K562 (cell line): ENCODE data around the gene ZNF831. TPM values are rescaled to one million over a fixed set of nuclear protein-coding genes. Genes with fewer than 3 reads are reported as not detected.

Experiments
- ATAC-seq: fragments of 200-7000 bp; cut with Tn5 transposase; 3 replicates; pipeline ENCODE4 v1.9.1; 2020; ENCODE audit warnings: moderate library complexity
- BruUV-seq: library from RNA; stranded (reverse); fragments of 400-500 nt; replicated peaks from 2 replicates; lab custom pipeline; 2021; lab: Mats Ljungman, UMichigan
- CTCF ChIA-PET: fragments of 300-600 bp; formaldehyde crosslinking; extraction: SDS; loops from one replicate; lab custom pipeline; 2021; ENCODE audit warnings: low intra/inter-chr PET ratio; lab: Yijun Ruan, JAX
- POLR2A ChIA-PET: fragments of 300-600, 350-650 bp; sonication (Branson Sonifier 250); formaldehyde crosslinking; extraction: SDS; loops from one replicate; lab custom pipeline; 2021; ENCODE audit warnings: antibody characterized with exemption, inconsistent platforms; lab: Yijun Ruan, JAX
- DNase-seq, 4 experiments: peaks; one replicate each; pipeline versions ENCODE4 v3.0.0 to v3.0.0-alpha.2; 2011 to 2018; ENCODE audit warnings: low spot score in 3 of 4, mixed read lengths in 3 of 4; ENCODE audit errors: extremely low read depth in 1 of 4
- FAIRE-seq: peaks from 2 replicates; lab custom pipeline; 2011; peaks lifted over from hg19 to GRCh38; lab: Jason Lieb, UNC
- H2AFZ ChIP-seq: 2 replicates; pipeline ENCODE4 v1.6.0; 2011; ENCODE audit warnings: low read depth, low read length, control low read depth, inconsistent platforms
- H3K27ac ChIP-seq: fragments of 200-600 bp; 3 replicates; pipeline ENCODE4 v1.8.0; 2011; ENCODE audit warnings: low read depth, mild to moderate bottlenecking, control low read depth, inconsistent platforms, low read length, moderate library complexity, mixed read lengths; ENCODE audit errors: extremely low read depth
- H3K27me3 ChIP-seq, 2 experiments: fragments of 300-600 bp in 1 of 2; 2 replicates in 1 of 2; 3 replicates in 1 of 2; pipeline versions ENCODE4 v1.6.0 to v1.8.0; 2011; ENCODE audit warnings: inconsistent platforms in 2 of 2, low read length in 2 of 2, mild to moderate bottlenecking in 1 of 2, mixed read lengths in 1 of 2, moderate library complexity in 1 of 2; ENCODE audit not compliant: control insufficient read depth in 2 of 2, insufficient read depth in 2 of 2
- H3K36me3 ChIP-seq: fragments of 300-600 bp; 3 replicates; pipeline ENCODE4 v1.8.0; 2011; ENCODE audit warnings: mild to moderate bottlenecking, low read length, inconsistent platforms; ENCODE audit not compliant: control insufficient read depth, insufficient read depth
- H3K4me1 ChIP-seq, 2 experiments: fragments of 200-600 bp in 1 of 2; replicated peaks in 1 of 2; 2 replicates in 1 of 2; 3 replicates in 1 of 2; pipeline versions ENCODE4 v1.5.1 to v1.8.0; 2011; ENCODE audit warnings: inconsistent platforms in 2 of 2, low read length in 2 of 2, mild to moderate bottlenecking in 1 of 2, mixed read lengths in 1 of 2, moderate library complexity in 1 of 2; ENCODE audit not compliant: control insufficient read depth in 2 of 2, insufficient read depth in 2 of 2
- H3K4me2 ChIP-seq: 2 replicates; pipeline ENCODE4 v1.6.1; 2011; ENCODE audit warnings: low read length, control low read depth, inconsistent platforms, mixed read lengths; ENCODE audit not compliant: insufficient read depth
- H3K4me3 ChIP-seq: fragments of 200-600 bp; sonication (generic), shearing (Covaris generic); 2 replicates; pipeline ENCODE4 v1.5.1; 2016; ENCODE audit warnings: control low read depth, inconsistent platforms
- H3K79me2 ChIP-seq: fragments of 200-600 bp; 3 replicates; pipeline ENCODE4 v1.8.0; 2011; ENCODE audit warnings: low read length, inconsistent platforms; ENCODE audit not compliant: control insufficient read depth, insufficient read depth
- H3K9ac ChIP-seq, 2 experiments: 2 replicates each; pipeline versions ENCODE4 v1.6.0 to v1.6.1; 2011; ENCODE audit warnings: low read depth in 2 of 2, low read length in 2 of 2, control low read depth in 1 of 2, inconsistent platforms in 1 of 2, mild to moderate bottlenecking in 1 of 2, mixed read lengths in 1 of 2; ENCODE audit not compliant: insufficient read depth in 1 of 2
- H3K9me1 ChIP-seq: one replicate; pipeline ENCODE4 v1.6.0; 2011; ENCODE audit warnings: inconsistent platforms, mild to moderate bottlenecking, low read length, moderate library complexity; ENCODE audit not compliant: control insufficient read depth, insufficient read depth
- H3K9me3 ChIP-seq: replicated peaks from 2 replicates; pipeline ENCODE4 v1.5.1; 2011; ENCODE audit warnings: low read depth, low read length, inconsistent platforms; ENCODE audit not compliant: control insufficient read depth, insufficient read depth
- H4K20me1 ChIP-seq: replicated peaks from 2 replicates; pipeline ENCODE4 v1.6.1; 2011; ENCODE audit warnings: low read length, inconsistent platforms, mixed read lengths; ENCODE audit not compliant: control insufficient read depth, insufficient read depth
- SIN3B ChIP-seq: fragments of 450-650 bp; IDR thresholded peaks from 2 replicates; pipeline ENCODE4 v1.6.1; 2017; ENCODE audit warnings: low read depth, mild to moderate bottlenecking, moderate library complexity
- ZNF184 ChIP-seq: sonication (generic); formaldehyde crosslinking; IDR thresholded peaks from 2 replicates; pipeline ENCODE4 v1.5.0; 2020; ENCODE audit warnings: missing genetic modification reagents
- WGBS: fragments of 100-300 bp; shearing (Covaris generic); methylation state at CpG from one replicate; pipeline ENCODE4 v1.1.6; 2016; ENCODE audit warnings: low coverage, mixed read lengths; ENCODE audit not compliant: insufficient coverage; ENCODE audit errors: missing lambda C conversion rate; 5-methylcytosine and 5-hydroxymethylcytosine counted together
- in situ Hi-C: fragments of 300-500 bp; cut with MboI; formaldehyde crosslinking; loops from 4 replicates; pipeline ENCODE4 v1.15.0; 2018; ENCODE audit warnings: inconsistent platforms, mixed read lengths
- intact Hi-C: fragments of 100-400 bp; cut with micrococcal nuclease; formaldehyde crosslinking; loops from 2 replicates; pipeline ENCODE4 v1.14.2; 2022
- polyA plus RNA-seq, 8 experiments: library from polyadenylated mRNA; depleted of rRNA in 4 of 8; stranded (reverse) in 5 of 8; unstranded in 3 of 8; fragments of >200 nt; fragmentation: Nextera tagmentation in 2 of 8; fragmentation: Illumina TruSeq in 1 of 8; extraction: Ambion mirVana in 2 of 8; extraction: Trizol in 1 of 8; gene quantifications; 2 replicates each; pipeline versions ENCODE4 v1.2.1 to v1.2.3, GENCODE V29; 2011 to 2014; ENCODE audit warnings: inconsistent platforms in 1 of 8, missing spikeins in 1 of 8
- total RNA-seq, 7 experiments: library from RNA; depleted of rRNA in 6 of 7; stranded (reverse); fragments of >200 nt in 6 of 7; fragmentation: Illumina TruSeq in 2 of 7; extraction: Trizol in 2 of 7; gene quantifications; 2 replicates each; pipeline versions ENCODE4 v1.2.1 to v1.2.3, GENCODE V29; 2011 to 2021; ENCODE audit warnings: low replicate concordance in 1 of 7
- TF ChIP-seq, protein P1 (sequence below): sonication (generic); formaldehyde crosslinking; IDR thresholded peaks from 2 replicates; pipeline ENCODE4 v1.8.0; 2022; ENCODE audit warnings: mild to moderate bottlenecking, missing genetic modification reagents, borderline replicate concordance
- TF ChIP-seq, protein P2 (sequence below): IDR thresholded peaks from 2 replicates; pipeline ENCODE4 v1.6.1; 2014; ENCODE audit warnings: antibody characterized with exemption

Gene ZNF831
- total and polyA plus RNA-seq, 9 of the 15 experiments (the other 6 are each of a cell fraction or from before 2014, with no cell fraction given), result not detected

DNA sequence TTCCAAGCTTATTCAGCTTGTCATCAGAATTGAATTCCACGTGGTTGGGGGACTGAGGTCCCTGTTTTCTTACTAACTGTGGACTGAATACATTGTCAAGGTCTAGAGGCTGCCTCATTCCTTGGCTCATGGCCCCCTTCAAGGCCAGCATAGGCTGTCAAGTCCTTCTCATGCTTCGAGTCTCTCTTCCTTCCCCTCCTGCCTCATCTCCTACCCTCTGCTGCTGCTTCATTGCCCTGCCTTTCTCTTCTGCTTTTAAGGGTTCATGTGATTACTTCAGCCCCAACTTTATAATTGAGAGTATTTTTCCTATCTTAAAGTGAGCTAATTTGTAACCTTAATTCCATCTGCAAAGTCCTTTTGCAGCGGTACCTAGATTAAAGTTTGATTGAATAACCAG is 27.6 kb upstream of the ZNF831 start (continued):
- TF ChIP-seq, protein P1, sequence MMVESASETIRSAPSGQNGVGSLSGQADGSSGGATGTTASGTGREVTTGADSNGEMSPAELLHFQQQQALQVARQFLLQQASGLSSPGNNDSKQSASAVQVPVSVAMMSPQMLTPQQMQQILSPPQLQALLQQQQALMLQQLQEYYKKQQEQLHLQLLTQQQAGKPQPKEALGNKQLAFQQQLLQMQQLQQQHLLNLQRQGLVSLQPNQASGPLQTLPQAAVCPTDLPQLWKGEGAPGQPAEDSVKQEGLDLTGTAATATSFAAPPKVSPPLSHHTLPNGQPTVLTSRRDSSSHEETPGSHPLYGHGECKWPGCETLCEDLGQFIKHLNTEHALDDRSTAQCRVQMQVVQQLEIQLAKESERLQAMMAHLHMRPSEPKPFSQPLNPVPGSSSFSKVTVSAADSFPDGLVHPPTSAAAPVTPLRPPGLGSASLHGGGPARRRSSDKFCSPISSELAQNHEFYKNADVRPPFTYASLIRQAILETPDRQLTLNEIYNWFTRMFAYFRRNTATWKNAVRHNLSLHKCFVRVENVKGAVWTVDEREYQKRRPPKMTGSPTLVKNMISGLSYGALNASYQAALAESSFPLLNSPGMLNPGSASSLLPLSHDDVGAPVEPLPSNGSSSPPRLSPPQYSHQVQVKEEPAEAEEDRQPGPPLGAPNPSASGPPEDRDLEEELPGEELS (CRISPR knock-in tag), result no peak
- no peak for TF ChIP-seq SIN3B
- TF ChIP-seq ZNF184 (CRISPR knock-in tag), result no peak
- TF ChIP-seq, protein P2, sequence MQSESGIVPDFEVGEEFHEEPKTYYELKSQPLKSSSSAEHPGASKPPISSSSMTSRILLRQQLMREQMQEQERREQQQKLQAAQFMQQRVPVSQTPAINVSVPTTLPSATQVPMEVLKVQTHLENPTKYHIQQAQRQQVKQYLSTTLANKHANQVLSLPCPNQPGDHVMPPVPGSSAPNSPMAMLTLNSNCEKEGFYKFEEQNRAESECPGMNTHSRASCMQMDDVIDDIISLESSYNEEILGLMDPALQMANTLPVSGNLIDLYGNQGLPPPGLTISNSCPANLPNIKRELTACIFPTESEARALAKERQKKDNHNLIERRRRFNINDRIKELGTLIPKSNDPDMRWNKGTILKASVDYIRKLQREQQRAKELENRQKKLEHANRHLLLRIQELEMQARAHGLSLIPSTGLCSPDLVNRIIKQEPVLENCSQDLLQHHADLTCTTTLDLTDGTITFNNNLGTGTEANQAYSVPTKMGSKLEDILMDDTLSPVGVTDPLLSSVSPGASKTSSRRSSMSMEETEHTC, result no peak

DNA sequence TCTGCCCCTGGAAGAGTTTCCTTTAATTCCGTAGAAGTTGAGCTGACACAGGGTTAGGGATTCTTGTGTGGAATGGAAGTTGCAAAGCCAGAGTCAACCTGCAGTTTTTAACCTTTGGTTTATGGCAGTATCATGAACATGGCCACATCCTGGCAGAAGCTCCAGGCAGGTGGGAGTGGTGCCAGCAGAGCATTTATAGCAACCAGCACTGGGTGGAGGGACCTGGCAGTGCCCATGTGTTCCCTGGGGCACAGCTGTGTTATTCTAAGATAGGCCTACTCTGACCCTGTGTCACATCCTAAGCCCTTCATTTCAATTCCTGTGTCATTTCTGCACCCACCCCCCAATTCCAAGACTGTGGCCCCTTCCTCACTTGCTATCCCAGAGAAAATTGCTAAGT is 26.1 kb upstream of the ZNF831 start:
- Histone ChIP-seq H3K9me1 (no peaks in the 10 kb centered on the region), H3K4me2 (no peak overlapping the region), H3K36me3 (no peaks in the 10 kb centered on the region), H3K4me1 (no peaks in the 10 kb centered on the region), H3K9ac (no peak overlapping the region), H4K20me1 (no peaks in the 10 kb centered on the region; the same call in none of the 2 replicates), H3K4me3 (no peak overlapping the region), H3K27ac (no peak overlapping the region), H3K9me3 (no peaks in the 10 kb centered on the region), H3K79me2 (no peaks in the 10 kb centered on the region), H2AFZ (no peak overlapping the region), H3K27me3 (peaks cover 0 to 12% of the 10 kb centered on the region in 2 experiments; a peak in 2 of 5 replicates)
- in situ Hi-C loops (no loop called here), intact Hi-C loops (no loop called here)
- WGBS, result 0% methylated on average over 1 of the region's 1 CpG
- FAIRE-seq, result no peak
- ChIA-PET CTCF (no interaction called here), POLR2A (no interaction called here)
- no peak for ATAC-seq
- DNase-seq, result no peak
- no TSS peak for BruUV-seq
- no peak for TF ChIP-seq SIN3B
- TF ChIP-seq, all 486 proteins: peak for 0
